Kidney capillary endothelial cell (primary cell): ENCODE measurements around the gene SF3A2.

Experiments
- DNase-seq: peaks from one replicate; pipeline ENCODE4 v3.0.0-alpha.2; 2018; ENCODE audit warnings: low spot score

SF3A2 gene

GRCh38 chr19:2226840-2227360 lies 9.7 kb upstream of the SF3A2 start:
- no peak for DNase-seq

GRCh38 chr19:2227415-2228156 lies 9.0 kb upstream of the SF3A2 start:
- no peak for DNase-seq

GRCh38 chr19:2228157-2229030 lies 8.2 kb upstream of the SF3A2 start:
- DNase-seq: no peak

GRCh38 chr19:2229103-2230032 lies 7.3 kb upstream of the SF3A2 start:
- DNase-seq: no peak

- no peak for DNase-seq
Observed at GRCh38 chr19:2230033-2230531, 6.5 kb upstream of the SF3A2 start.

GRCh38 chr19:2230807-2231533 lies 5.7 kb upstream of the SF3A2 start:
- DNase-seq: no peak

- no peak for DNase-seq
Observed at GRCh38 chr19:2231621-2232221, 4.9 kb upstream of the SF3A2 start.

GRCh38 chr19:2232286-2233151 lies 4.1 kb upstream of the SF3A2 start:
- no peak for DNase-seq

GRCh38 chr19:2233601-2234280 lies 2.9 kb upstream of the SF3A2 start:
- no peak for DNase-seq

GRCh38 chr19:2234996-2235380 lies 1.6 kb upstream of the SF3A2 start:
- no peak for DNase-seq

GRCh38 chr19:2235381-2236063 lies 1.1 kb upstream of the SF3A2 start:
- DNase-seq: no peak

GRCh38 chr19:2236064-2236313 lies 635 bp upstream of the SF3A2 start:
- no peak for DNase-seq

- DNase-seq: no peak
Observed at GRCh38 chr19:2237051-2237868, 636 bp downstream of the SF3A2 start.

- DNase-seq: no peak
Observed at GRCh38 chr19:2237869-2238153, 1.2 kb downstream of the SF3A2 start.

GRCh38 chr19:2239173-2239572 lies 2.5 kb downstream of the SF3A2 start:
- DNase-seq: no peak

- DNase-seq: no peak
Observed at GRCh38 chr19:2239771-2240770, 3.4 kb downstream of the SF3A2 start.
